ENCODE results near the gene USP46. TPM values are rescaled to one million over a fixed set of nuclear protein-coding genes. Genes with fewer than 3 reads are reported as not detected.

Gene USP46
- total RNA-seq, 1 donor: 6.9 TPM

- no peaks in the 10 kb centered on the region for H3K4me1 ChIP-seq (ENCODE audit: insufficient read depth, low read length)
- H3K27me3 ChIP-seq (ENCODE audit: insufficient read depth, low read length): no peaks in the 10 kb centered on the region
- H3K4me3 ChIP-seq (ENCODE audit: low read length): no peak overlapping the region
- no peaks in the 10 kb centered on the region for H3K9me3 ChIP-seq (ENCODE audit: low read depth, low read length)
Measured at GRCh38 chr4:52578951-52579350, 80.2 kb downstream of the USP46 start.

DNA sequence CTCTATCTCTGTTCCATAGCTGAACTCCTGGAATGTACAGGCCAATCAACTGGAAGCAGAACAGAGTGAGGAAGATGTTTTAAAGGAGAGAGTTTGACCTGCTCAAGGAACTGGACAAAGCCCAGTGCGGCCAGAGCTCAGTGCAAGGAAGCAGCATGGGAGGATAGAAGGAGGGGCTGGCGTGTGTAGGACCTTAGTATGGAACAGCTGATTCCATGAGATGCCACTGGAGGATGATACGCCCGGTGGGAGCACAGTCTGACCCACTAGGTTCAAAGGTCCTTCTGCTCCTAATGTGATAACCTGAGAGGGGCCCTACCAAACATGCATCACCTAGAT lies 81.5 kb downstream of the USP46 start:
- Histone ChIP-seq H3K4me1 (ENCODE audit: insufficient read depth, low read length) (no peaks in the 10 kb centered on the region), H3K9me3 (ENCODE audit: low read depth, low read length) (no peaks in the 10 kb centered on the region), H3K4me3 (ENCODE audit: low read length) (no peak overlapping the region), H3K27me3 (ENCODE audit: insufficient read depth, low read length) (no peaks in the 10 kb centered on the region)

DNA sequence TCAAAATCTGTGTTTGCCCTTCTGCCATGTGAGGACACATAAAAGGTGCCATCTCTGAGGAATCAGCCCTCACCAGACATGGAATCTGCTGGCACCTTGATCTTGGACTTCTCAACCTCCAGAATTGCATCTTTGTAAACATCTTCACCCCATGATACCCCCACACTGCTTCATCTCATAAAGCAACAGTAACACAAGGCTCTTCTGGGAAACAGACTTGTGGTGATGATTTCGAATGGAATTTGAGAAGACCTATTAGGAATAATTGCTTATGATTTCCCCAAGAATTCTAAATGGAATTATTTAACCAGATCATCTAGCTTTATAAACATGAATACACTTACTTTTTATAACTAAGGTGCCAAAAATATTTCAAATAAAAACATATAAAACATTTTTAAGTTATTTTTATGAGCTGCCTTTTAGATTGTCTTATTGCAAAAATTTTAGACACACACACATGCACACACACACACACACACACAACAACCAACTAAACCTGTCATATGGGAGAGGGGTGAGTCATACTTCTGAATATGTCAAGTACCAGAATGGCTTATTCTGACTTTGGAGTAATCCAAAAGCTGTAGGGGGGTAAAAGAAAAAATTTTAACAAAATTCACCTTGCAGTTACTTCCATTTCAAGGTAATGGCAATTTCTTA lies 82.0 kb downstream of the USP46 start:
- no peaks in the 10 kb centered on the region for H3K9me3 ChIP-seq (ENCODE audit: low read depth, low read length)
- no peaks in the 10 kb centered on the region for H3K4me1 ChIP-seq (ENCODE audit: insufficient read depth, low read length)
- H3K27me3 ChIP-seq (ENCODE audit: insufficient read depth, low read length): no peaks in the 10 kb centered on the region

DNA sequence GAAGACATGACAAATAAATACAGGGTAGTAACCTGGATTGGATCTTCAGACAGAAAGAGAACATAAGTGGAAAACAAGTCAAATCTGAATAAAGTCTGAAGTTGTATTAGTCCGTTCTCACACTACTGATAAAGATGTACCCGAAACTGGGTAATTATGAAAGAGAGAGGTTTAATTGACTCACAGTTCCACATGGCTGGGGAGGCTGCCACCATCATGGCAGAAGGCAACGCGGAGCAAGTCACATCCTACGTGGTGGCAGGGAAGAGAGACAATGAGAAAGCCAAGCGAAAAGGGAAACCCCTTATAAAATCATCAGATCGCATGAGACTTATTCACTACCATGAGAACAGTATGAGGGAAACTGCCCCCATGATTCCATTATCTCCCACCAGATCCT lies 82.8 kb downstream of the USP46 start:
- H3K9me3 ChIP-seq (ENCODE audit: low read depth, low read length): no peaks in the 10 kb centered on the region
- H3K4me1 ChIP-seq (ENCODE audit: insufficient read depth, low read length): no peaks in the 10 kb centered on the region
- no peaks in the 10 kb centered on the region for H3K27me3 ChIP-seq (ENCODE audit: insufficient read depth, low read length)
- no peak overlapping the region for H3K4me3 ChIP-seq (ENCODE audit: low read length)

More for the DNA sequence above, 82.0 kb downstream of the USP46 start:
- no peak overlapping the region for H3K4me3 ChIP-seq (ENCODE audit: low read length)

DNA sequence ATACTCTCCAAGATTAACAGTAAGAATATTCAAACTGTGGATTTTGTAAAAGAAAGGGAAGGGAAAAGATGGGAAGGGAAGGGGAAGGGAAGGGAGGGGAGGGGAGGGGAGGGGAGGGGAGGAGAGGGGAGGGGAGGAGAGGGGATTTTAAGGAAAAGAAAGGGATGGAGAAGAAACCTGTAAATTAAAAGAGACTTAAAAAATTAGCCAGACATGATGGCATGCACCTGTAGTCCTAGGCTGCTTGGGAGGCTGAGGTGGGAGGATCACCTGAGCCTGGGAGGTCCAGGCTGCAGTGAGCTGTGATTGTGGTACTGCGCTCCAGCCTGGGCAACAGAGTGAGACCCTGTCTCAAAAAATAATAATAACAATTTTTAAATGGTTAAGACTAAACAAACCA lies 83.7 kb downstream of the USP46 start:
- no peaks in the 10 kb centered on the region for H3K4me1 ChIP-seq (ENCODE audit: insufficient read depth, low read length)
- H3K27me3 ChIP-seq (ENCODE audit: insufficient read depth, low read length): no peaks in the 10 kb centered on the region
- H3K9me3 ChIP-seq (ENCODE audit: low read depth, low read length): no peaks in the 10 kb centered on the region
- no peak overlapping the region for H3K4me3 ChIP-seq (ENCODE audit: low read length)

DNA sequence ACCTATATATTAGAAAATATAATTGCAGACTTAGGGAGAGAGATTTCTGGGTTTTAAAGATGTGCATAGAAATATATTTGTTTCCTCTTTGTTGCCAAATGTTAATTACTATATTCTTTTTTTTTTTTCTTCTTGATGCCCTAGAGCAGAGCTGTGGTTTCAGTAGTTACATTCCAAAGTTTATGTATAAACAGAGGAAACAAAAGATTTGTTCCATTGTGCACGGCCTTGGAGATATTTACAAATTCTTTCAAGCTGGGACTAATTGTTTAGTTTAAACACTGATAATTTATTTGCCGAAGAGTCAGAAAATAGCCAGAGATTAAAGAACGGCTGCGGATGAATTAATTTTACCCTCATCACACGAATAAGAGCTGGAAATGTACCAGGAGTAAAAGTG lies 85.1 kb downstream of the USP46 start:
- no peaks in the 10 kb centered on the region for H3K27me3 ChIP-seq (ENCODE audit: insufficient read depth, low read length)
- no peaks in the 10 kb centered on the region for H3K9me3 ChIP-seq (ENCODE audit: low read depth, low read length)
- H3K4me3 ChIP-seq (ENCODE audit: low read length): no peak overlapping the region
- no peaks in the 10 kb centered on the region for H3K4me1 ChIP-seq (ENCODE audit: insufficient read depth, low read length)

DNA sequence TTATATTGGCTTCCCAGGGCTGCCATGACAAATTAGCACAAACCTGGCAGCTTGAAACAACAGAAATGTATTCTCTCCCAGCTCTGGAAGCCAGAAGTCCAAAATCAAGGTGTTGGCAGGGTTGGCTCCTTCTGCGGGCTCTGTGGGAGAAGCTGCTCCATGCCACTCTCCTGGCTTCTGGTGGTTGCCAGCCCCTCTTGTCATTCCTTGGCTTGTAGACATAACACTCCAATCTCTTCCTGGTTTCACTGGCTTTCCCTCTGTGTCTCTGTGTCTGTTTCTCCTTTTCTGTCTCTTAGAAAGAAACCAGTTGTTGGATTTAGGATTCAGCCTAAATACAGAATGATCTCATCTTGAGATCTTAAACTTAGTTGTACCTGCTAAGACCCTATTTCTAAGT lies 85.5 kb downstream of the USP46 start:
- Histone ChIP-seq H3K9me3 (ENCODE audit: low read depth, low read length) (no peaks in the 10 kb centered on the region), H3K27me3 (ENCODE audit: insufficient read depth, low read length) (no peaks in the 10 kb centered on the region), H3K4me1 (ENCODE audit: insufficient read depth, low read length) (no peaks in the 10 kb centered on the region), H3K4me3 (ENCODE audit: low read length) (no peak overlapping the region)

GRCh38 chr4:52572936-52573485 lies 86.1 kb downstream of the USP46 start:
- no peaks in the 10 kb centered on the region for H3K9me3 ChIP-seq (ENCODE audit: low read depth, low read length)
- no peak overlapping the region for H3K4me3 ChIP-seq (ENCODE audit: low read length)
- no peaks in the 10 kb centered on the region for H3K27me3 ChIP-seq (ENCODE audit: insufficient read depth, low read length)
- H3K4me1 ChIP-seq (ENCODE audit: insufficient read depth, low read length): no peaks in the 10 kb centered on the region

- H3K9me3 ChIP-seq (ENCODE audit: low read depth, low read length): no peaks in the 10 kb centered on the region
Measured at GRCh38 chr4:52568351-52568750, 90.8 kb downstream of the USP46 start.

DNA sequence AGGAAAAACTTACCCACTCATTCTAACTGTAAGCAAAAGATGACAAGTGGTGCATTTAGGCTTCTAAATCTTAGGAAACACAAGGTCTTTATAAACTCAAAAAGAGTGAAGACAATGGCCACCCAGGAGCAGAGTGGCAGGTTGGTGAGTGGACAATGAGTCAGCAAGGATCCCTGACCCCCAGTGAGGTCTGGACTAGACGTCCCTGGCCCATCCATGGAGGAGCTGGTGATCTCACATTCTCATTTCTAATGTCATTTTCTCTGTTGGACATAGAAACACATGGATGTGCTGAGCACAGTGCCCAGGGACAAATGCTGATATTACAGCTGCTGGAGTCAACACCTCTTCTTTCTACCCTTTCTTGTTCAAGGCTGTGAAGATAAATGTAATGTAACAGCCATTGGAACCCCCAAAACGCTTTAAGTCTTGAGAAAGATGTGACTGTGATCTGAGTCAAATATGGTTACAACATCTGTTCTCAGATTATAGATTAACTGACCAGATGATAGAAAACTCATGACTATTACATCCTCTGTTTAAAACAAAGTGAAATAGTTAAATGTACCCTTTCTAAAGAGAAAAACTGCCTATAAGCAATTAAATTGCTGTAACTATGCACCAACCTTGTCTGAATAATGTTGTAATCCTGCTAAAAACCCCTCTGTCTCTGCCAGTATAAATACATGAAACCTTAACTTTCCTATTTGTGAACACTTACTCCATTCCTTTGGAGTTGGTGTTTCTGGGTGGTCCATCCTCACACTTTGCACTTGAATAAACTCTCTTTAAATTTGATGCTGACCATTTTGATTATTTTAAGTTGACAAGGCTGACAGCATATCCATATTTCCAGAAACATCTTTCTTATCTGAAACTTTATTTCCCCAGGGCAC lies 92.7 kb downstream of the USP46 start:
- H3K4me1 ChIP-seq (ENCODE audit: insufficient read depth, low read length): no peaks in the 10 kb centered on the region
- H3K9me3 ChIP-seq (ENCODE audit: low read depth, low read length): no peaks in the 10 kb centered on the region
- H3K27me3 ChIP-seq (ENCODE audit: insufficient read depth, low read length): no peaks in the 10 kb centered on the region
- no peak overlapping the region for H3K4me3 ChIP-seq (ENCODE audit: low read length)

More at GRCh38 chr4:52568351-52568750, 90.8 kb downstream of the USP46 start:
- no peak overlapping the region for H3K4me3 ChIP-seq (ENCODE audit: low read length)
- H3K27me3 ChIP-seq (ENCODE audit: insufficient read depth, low read length): no peaks in the 10 kb centered on the region
- H3K4me1 ChIP-seq (ENCODE audit: insufficient read depth, low read length): no peaks in the 10 kb centered on the region

- H3K4me1 ChIP-seq (ENCODE audit: insufficient read depth, low read length): no peaks in the 10 kb centered on the region
- H3K4me3 ChIP-seq (ENCODE audit: low read length): no peak overlapping the region
- H3K9me3 ChIP-seq (ENCODE audit: low read depth, low read length): no peaks in the 10 kb centered on the region
- no peaks in the 10 kb centered on the region for H3K27me3 ChIP-seq (ENCODE audit: insufficient read depth, low read length)
Measured at GRCh38 chr4:52560844-52561280, 98.2 kb downstream of the USP46 start.

- Histone ChIP-seq H3K4me1 (ENCODE audit: insufficient read depth, low read length) (no peaks in the 10 kb centered on the region), H3K27me3 (ENCODE audit: insufficient read depth, low read length) (no peaks in the 10 kb centered on the region), H3K4me3 (ENCODE audit: low read length) (no peak overlapping the region), H3K9me3 (ENCODE audit: low read depth, low read length) (no peaks in the 10 kb centered on the region)
Measured at GRCh38 chr4:52555356-52555716, 103.8 kb downstream of the USP46 start.

DNA sequence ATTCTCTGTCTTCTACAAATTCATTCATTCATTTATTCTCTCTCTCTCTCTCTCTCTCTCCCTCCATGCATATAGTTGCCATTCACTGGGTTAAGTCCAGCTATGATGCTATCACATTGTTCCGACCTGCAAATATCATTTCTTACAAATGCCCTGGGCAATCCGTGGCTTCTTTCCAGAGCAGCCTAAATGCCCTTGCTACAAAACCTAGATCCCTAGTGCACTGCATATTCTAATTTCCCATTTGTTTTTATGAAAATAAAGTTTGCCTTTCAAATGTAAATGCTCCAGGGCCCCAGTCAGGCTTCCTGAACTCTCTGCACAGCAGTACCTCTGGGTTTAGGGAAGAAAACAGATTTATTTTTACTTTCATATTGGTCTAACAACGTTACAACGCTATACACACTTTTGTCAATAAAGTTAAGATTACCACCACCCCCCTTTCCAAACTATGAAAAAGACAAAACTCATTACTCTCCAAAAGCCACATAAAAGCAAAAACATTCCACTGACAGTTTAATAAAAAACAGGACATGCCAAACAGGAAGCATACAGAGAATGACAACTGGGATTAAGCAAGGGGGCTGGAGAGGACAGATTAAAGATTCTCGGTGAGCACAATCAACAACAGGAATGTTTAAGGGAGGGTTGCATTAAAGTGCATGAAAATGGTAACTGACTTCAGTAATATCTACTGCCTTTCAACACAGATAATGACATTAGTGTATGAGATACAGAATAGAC lies 104.3 kb downstream of the USP46 start:
- Histone ChIP-seq H3K4me3 (ENCODE audit: low read length) (no peak overlapping the region), H3K27me3 (ENCODE audit: insufficient read depth, low read length) (no peaks in the 10 kb centered on the region), H3K9me3 (ENCODE audit: low read depth, low read length) (no peaks in the 10 kb centered on the region), H3K4me1 (ENCODE audit: insufficient read depth, low read length) (no peaks in the 10 kb centered on the region)

- no peaks in the 10 kb centered on the region for H3K9me3 ChIP-seq (ENCODE audit: low read depth, low read length)
- no peaks in the 10 kb centered on the region for H3K4me1 ChIP-seq (ENCODE audit: insufficient read depth, low read length)
- H3K4me3 ChIP-seq (ENCODE audit: low read length): no peak overlapping the region
- H3K27me3 ChIP-seq (ENCODE audit: insufficient read depth, low read length): no peaks in the 10 kb centered on the region
Measured at GRCh38 chr4:52552778-52553177, 106.3 kb downstream of the USP46 start.

DNA sequence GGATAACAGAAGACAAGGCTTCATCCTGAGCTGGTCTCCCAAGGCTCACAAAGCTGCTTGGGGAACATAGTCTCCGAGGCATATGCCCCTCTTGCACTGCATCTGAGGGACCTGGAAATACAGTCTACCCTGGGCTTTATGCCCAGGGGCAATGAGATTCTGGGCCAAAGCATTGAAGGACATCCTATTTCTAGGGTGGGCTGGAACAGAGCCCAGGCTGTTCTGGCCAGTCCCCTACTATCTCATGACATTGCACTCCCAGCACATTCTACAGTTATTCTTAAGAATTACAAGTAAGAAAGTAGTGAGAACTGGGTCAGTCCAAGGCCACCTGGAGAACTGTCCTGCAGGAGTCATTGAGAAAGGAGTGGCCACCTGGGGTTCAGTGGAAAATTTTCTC lies 107.6 kb downstream of the USP46 start:
- Histone ChIP-seq H3K27me3 (ENCODE audit: insufficient read depth, low read length) (no peaks in the 10 kb centered on the region), H3K4me3 (ENCODE audit: low read length) (no peak overlapping the region), H3K4me1 (ENCODE audit: insufficient read depth, low read length) (no peaks in the 10 kb centered on the region), H3K9me3 (ENCODE audit: low read depth, low read length) (no peaks in the 10 kb centered on the region)

All from mononuclear cell (primary cell).